Fibroblast of peridontal ligament (primary cell): ENCODE results near the gene TARDBP.
"Not testable (repeated sequence)": the region's sequence is repeated elsewhere in the genome, so short reads cannot be mapped to it uniquely, and the experiment has no call there.

Experiments used
- DNase-seq: peaks from one replicate; pipeline ENCODE4 v3.0.0-alpha.2; 2010; ENCODE audit errors: extremely low read depth

TARDBP gene

DNA sequence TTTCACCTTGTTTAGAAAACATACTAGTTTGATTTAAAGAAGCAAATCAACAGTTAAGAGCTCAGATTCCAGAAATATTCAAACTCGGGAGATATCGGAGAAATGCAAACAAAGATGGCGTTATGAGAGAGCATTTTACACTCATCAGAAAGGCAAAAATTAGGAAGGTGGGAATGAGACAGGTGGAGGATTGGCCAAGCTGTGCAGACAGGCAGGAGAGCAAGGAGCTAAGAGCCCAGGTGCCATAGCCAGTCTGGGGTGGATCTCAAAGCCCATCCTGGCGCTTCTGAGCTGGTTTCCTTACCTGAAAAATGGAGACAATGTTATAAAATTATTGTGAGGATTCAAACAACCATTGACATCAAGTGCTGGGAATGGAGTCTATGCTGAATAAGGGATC is 19.6 kb upstream of the TARDBP start:
- no peak for DNase-seq

GRCh38 chr1:10996100-10996499 is 16.4 kb upstream of the TARDBP start:
- DNase-seq, result no peak

DNA sequence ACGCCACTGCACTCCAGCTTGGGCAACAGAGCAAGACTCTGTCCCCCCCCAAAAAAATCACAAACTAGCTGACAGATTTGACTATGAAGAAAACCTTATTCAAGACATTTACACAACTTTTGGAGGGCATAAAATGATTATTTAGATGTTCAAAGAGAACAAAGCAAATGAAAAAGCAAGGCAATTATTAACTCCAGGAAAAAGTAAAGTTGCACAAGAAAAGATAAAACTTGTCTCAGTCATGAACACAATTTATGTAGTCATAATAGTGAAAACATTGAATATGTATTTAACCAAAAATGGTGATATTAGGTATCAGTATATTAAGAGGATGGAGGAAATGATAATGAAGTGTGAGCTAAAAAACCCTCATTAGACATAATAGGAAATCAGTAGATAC is 11.9 kb upstream of the TARDBP start:
- no peak for DNase-seq

- peak; percentile 25 for DNase-seq
Measured at GRCh38 chr1:11013160-11013531, 692 bp downstream of the TARDBP start.

DNA sequence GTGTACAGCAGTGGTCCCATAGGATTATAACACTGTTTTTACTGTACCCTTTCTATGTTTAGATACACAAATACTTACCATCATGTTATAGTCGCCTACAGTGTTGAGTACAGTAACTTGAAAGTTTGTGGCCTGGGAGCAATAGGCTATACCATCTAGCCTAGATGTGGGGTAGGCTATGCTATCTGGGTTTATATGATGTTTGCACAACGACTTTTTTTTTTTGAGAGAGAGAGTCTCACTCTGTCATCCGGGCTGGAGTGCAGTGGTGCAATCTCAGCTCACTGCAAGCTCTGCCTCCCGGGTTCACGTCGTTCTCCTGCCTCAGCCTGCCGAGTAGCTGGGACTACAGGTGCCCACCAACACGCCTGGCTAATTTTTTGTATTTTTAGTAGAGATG is 6.9 kb downstream of the TARDBP start:
- not testable (repeated sequence) for DNase-seq

DNA sequence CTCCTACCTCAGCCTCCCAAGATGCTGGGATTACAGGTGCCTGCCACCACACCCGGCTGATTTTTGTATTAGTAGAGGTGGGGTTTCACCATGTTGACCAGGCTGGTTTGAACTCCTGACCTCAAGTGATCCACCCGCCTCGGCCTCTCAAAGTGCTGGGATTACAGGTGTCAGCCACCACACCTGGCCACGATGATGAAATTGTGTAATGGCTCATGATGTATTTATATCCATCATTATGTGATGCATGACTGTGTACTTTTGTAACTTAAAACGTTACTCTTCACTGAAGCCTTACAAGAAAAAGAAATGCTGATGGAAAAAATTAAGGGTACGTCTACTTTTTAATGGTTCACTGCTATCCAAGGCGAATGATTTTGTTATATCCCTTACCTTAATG is 7.5 kb downstream of the TARDBP start:
- no peak for DNase-seq

DNA sequence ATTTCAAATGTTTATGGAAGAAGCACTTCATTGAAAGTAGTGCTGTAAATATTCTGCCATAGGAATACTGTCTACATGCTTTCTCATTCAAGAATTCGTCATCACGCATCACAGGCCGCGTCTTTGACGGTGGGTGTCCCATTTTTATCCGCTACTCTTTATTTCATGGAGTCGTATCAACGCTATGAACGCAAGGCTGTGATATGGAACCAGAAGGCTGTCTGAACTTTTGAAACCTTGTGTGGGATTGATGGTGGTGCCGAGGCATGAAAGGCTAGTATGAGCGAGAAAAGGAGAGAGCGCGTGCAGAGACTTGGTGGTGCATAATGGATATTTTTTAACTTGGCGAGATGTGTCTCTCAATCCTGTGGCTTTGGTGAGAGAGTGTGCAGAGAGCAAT is 10.7 kb downstream of the TARDBP start:
- DNase-seq, result no peak

DNA sequence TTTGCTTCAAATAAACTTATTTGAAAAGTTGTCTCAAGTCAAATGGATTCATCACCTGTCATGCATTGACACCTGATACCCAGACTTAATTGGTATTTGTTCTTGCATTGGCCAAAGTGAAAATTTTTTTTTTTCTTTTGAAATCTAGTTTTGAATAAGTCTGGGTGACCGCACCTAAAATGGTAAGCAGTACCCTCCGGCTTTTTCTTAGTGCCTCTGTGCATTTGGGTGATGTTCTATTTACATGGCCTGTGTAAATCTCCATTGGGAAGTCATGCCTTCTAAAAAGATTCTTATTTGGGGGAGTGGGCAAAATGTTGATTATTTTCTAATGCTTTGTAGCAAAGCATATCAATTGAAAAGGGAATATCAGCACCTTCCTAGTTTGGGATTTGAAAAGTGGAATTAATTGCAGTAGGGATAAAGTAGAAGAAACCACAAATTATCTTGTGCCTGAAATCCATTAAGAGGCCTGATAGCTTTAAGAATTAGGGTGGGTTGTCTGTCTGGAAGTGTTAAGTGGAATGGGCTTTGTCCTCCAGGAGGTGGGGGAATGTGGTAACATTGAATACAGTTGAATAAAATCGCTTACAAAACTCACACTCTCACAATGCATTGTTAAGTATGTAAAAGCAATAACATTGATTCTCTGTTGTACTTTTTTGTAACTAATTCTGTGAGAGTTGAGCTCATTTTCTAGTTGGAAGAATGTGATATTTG is 11.9 kb downstream of the TARDBP start:
- DNase-seq, result no peak

DNA sequence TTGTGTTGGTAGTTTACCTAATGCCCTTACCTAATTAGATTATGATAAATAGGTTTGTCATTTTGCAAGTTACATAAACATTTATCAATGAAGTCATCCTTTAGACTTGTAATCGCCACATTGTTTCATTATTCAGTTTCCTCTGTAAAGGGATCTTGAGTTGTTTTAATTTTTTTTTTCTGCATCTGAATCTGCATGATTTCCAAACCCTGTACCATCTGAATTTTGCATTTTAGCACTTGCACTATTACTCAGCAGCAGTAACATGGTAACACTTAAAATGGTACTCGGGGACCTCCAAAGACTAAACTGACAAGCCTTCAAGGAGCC is 12.4 kb downstream of the TARDBP start:
- no peak for DNase-seq

- DNase-seq, result no peak
Measured at GRCh38 chr1:11025618-11026017, 13.2 kb downstream of the TARDBP start.

DNA sequence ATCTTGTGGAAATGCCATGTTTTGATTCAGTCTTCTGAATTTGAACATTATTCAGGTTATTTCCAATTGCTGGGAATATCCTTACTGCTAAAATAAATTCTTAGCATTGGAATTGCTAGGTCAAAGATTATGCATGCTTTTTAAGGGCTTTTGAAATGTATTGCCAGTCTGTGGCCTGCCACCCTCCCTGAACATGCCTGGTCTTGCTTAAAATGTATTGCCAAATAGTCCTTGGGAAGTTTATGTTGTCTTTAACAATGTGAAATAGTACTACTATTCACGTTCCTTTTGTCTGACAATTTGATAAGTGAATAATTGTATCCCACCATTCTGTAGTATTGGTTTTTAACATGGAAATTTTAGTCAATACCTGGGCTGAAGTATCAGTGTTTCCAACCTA is 13.6 kb downstream of the TARDBP start:
- no peak for DNase-seq

- no peak for DNase-seq
Measured at GRCh38 chr1:11026903-11027302, 14.4 kb downstream of the TARDBP start.

DNA sequence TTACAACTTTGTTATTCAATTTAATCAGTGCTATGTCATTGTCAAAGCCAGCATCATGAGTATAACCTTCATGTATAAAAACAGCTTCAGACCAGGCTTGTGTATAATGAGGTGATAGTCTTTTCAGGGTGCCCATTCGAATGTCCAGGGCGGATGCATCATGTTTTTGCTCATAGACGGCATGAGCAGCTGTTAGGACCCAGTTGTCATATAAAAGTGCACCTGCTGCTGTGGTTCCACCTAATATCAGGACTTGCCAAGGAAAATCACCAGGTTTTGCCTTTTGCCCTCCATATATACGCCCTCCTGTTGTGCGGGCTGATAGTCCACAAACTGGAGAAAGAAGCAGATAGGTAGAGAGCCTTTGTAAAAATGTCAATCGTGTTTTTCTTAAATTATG is 14.9 kb downstream of the TARDBP start:
- no peak for DNase-seq

- no peak for DNase-seq
Measured at GRCh38 chr1:11028018-11028417, 15.6 kb downstream of the TARDBP start.

- no peak for DNase-seq
Measured at GRCh38 chr1:11030865-11031264, 18.4 kb downstream of the TARDBP start.

GRCh38 chr1:11031624-11032262 is 19.3 kb downstream of the TARDBP start:
- no peak for DNase-seq

DNA sequence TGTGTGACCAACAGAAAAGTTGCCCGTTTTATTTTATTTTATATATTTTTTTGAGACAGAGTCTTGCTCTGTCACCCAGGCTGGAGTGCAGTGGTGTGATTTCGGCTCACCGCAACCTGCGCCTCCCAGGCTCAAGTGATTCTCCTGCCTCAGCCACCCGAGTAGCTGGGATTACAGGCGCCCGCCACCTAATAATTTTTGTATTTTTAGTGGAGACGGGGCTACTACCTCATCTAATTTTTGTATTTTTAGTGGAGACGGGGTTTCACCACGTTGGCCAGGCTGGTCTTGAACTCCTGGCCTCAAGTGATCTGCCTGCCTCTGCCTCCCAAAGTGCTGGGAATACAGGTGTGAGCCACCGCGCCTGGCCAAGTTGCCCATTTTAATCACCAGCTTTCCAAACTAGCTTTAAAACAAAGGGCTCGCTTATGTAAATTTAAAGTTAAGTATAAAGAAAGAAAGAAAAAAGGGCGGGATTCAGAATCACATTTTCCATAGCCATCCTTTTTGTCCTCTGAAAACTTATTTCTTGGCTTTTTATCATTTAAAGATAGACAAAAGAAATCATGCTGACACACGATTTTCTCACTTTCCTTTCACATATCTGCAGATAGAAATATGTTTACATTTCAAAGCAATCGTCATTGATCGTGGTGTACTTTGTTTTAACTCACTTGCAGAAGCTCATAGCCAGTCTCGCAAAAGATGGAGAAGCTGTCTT is 24.7 kb downstream of the TARDBP start:
- not testable (repeated sequence) for DNase-seq

- peak; percentile 91 for DNase-seq
Measured at GRCh38 chr1:11037740-11038182, 25.3 kb downstream of the TARDBP start.

DNA sequence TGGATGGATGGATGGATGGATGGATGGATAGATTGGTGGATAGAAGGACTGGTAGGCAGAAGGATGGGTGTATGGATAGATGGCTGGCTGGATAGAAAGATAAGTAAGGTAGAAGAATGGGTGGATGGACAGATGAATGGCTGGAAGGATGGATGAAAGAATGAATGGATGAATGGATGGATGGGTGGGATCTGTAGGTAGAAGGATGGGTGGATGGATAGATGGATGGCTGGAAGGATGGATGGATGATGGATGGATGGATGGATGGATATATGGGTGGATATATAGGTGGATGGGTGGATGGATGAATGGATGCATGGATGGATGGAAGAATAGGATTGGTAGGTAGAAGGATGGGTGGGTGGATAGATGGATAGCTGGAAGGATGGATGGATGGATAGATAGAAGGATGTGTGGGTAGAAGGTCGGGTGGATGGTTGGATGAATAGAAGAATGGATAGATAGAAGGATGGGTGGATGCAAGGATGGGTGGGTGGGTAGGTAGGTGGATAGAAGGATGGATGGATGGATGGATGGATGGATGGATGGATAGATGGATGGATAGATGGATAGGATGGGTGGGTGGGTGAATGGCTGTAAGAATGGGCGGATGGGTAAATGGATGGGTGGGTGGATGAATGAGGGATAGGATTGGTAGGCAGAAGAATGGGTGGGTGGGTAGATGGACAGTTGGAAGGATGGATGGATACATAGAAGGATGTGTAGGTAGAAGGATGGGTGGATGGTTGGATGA is 27.1 kb downstream of the TARDBP start:
- DNase-seq, result no peak

DNA sequence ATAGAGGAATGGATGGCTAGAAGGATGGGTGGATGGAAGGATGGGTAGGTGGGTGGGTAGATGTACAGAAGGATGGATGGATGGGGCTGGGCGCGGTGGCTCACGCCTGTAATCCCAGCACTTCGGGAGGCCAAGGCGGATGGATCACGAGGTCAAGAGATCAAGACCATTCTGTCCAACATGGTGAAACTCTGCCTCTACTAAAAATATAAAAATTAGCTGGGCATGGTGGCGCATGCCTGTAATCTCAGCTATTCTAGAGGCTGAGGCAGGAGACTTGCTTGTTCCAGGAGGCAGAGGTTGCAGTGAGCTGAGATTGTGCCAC is 27.6 kb downstream of the TARDBP start:
- DNase-seq, result not testable (repeated sequence)

GRCh38 chr1:11041048-11041447 is 28.6 kb downstream of the TARDBP start:
- no peak for DNase-seq

DNA sequence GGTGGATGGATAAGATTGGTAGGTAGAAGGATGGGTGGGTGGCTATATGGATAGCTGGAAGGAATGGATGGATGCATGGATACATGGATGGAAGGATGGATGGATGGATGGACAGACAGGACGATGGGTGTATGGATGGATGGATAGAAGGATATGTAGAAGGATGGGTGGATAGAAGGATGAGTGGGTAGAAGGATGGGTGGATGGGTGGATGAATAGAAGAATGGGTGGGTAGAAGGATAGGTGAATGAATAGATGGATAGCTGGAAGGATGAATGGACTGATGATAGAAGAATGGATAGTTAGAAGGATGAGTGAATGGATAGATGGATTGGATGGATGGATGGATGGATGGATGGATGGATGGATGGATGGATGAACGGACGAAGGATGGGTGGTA is 29.6 kb downstream of the TARDBP start:
- no peak for DNase-seq
